ENCODE data around the gene PAN3. TPM values are rescaled to one million over a fixed set of nuclear protein-coding genes. Genes with fewer than 3 reads are reported as not detected.

Gene PAN3
- total RNA-seq, 1 experiment from 2014 or later, result 48.5 TPM

- Histone ChIP-seq H4K91ac (ENCODE audit: insufficient read length, low read depth, low read length) (no peak overlapping the region), H4K20me1 (ENCODE audit: control insufficient read depth, insufficient read depth, insufficient read length) (no peaks in the 10 kb centered on the region), H3K9me3 (ENCODE audit: control insufficient read depth, low read depth, low read length) (no peaks in the 10 kb centered on the region), H3K79me1 (ENCODE audit: insufficient read depth, low read depth, low read length, poor library complexity, severe bottlenecking) (no peaks in the 10 kb centered on the region), H3K9ac (ENCODE audit: extremely low read depth, insufficient read length, low read length) (no peak overlapping the region), H2AK5ac (ENCODE audit: insufficient read length, low read length) (no peak overlapping the region), H3K27ac (ENCODE audit: insufficient read length, low read depth, low read length) (no peak overlapping the region), H2AFZ (ENCODE audit: low read length) (no peak overlapping the region), H3K27me3 (ENCODE audit: insufficient read depth, low read length) (no peaks in the 10 kb centered on the region), H3K23ac (ENCODE audit: insufficient read length, low read depth, low read length) (no peak overlapping the region), H3K18ac (ENCODE audit: insufficient read length, low read depth, low read length) (no peak overlapping the region), H3K14ac (ENCODE audit: insufficient read depth, low read length) (no peak overlapping the region), H2BK15ac (ENCODE audit: low read depth, low read length) (no peak overlapping the region), H3K79me2 (ENCODE audit: insufficient read depth, low read length) (no peaks in the 10 kb centered on the region), H3K4me2 (ENCODE audit: insufficient read depth, insufficient read length, low read length) (no peak overlapping the region), H3K4me1 (ENCODE audit: insufficient read depth, low read length) (no peaks in the 10 kb centered on the region), H3K56ac (ENCODE audit: insufficient read length, low read depth, low read length) (no peak overlapping the region), H2BK12ac (ENCODE audit: insufficient read length, low read depth, low read length) (no peak overlapping the region), H3K23me2 (ENCODE audit: insufficient read length, low read depth, low read length, poor library complexity, severe bottlenecking) (no peaks in the 10 kb centered on the region), H4K8ac (replicated peaks; ENCODE audit: insufficient read length, low read depth, low read length) (no peak overlapping the region), H3K4ac (ENCODE audit: low read depth, low read length) (no peak overlapping the region), H4K5ac (ENCODE audit: insufficient read length, low read depth, low read length) (no peak overlapping the region), H3T11ph (ENCODE audit: low read length) (no peak overlapping the region), H2BK5ac (ENCODE audit: insufficient read length, low read length) (no peak overlapping the region), H2BK20ac (ENCODE audit: low read depth, low read length, poor library complexity, severe bottlenecking) (no peak overlapping the region), H2BK120ac (ENCODE audit: low read depth, low read length, poor library complexity, severe bottlenecking) (no peak overlapping the region)
- DNase-seq, result no peak
- H3K4me3 Mint-ChIP-seq, result no peak overlapping the region
- H3K36me3 Mint-ChIP-seq (ENCODE audit: insufficient read depth in 1 of 3, low read depth in 3 of 3), result peaks cover 5 to 30% (median 26%) of the 10 kb centered on the region in 3 experiments; a peak in 5 of 7 replicates
- H3K27ac Mint-ChIP-seq, result no peak overlapping the region
- H3K4me1 Mint-ChIP-seq, result peaks cover 3 to 11% of the 10 kb centered on the region in 2 experiments; a peak in 3 of 4 replicates
- TF ChIP-seq CTCF (conservative IDR thresholded peaks at IDR 0.05), result no peak
- no peaks in the 10 kb centered on the region for H3K9me3 Mint-ChIP-seq
- H3K27me3 Mint-ChIP-seq (ENCODE audit: low read depth), result no peaks in the 10 kb centered on the region
Observed at GRCh38 chr13:28179974-28180373, 41.6 kb downstream of the PAN3 start.
